HUES6 (cell line): Measurements from ENCODE around the gene FEM1C.

Experiments used
- H3K27ac ChIP-seq: 2 replicates; pipeline ENCODE4 v1.7.0; 2013; ENCODE audit warnings: low read depth, mild to moderate bottlenecking, low read length, inconsistent platforms
- H3K27me3 ChIP-seq: 2 replicates; pipeline ENCODE4 v1.6.1; 2013; ENCODE audit warnings: low read length; ENCODE audit not compliant: control insufficient read depth, insufficient read depth
- H3K36me3 ChIP-seq: 2 replicates; pipeline ENCODE4 v1.6.1; 2013; ENCODE audit warnings: low read length; ENCODE audit not compliant: control insufficient read depth, insufficient read depth
- H3K4me1 ChIP-seq: 2 replicates; pipeline ENCODE4 v1.6.1; 2013; ENCODE audit warnings: low read length; ENCODE audit not compliant: control insufficient read depth, insufficient read depth
- H3K4me3 ChIP-seq: 2 replicates; pipeline ENCODE4 v1.5.1; 2013; ENCODE audit warnings: low read depth, low read length
- H3K9ac ChIP-seq: one replicate; pipeline ENCODE4 v1.6.1; 2013; ENCODE audit warnings: mild to moderate bottlenecking, low read length
- H3K9me3 ChIP-seq: 2 replicates; pipeline ENCODE4 v1.6.1; 2013; ENCODE audit warnings: low read depth, low read length; ENCODE audit not compliant: control insufficient read depth, insufficient read depth

FEM1C gene, protein sequence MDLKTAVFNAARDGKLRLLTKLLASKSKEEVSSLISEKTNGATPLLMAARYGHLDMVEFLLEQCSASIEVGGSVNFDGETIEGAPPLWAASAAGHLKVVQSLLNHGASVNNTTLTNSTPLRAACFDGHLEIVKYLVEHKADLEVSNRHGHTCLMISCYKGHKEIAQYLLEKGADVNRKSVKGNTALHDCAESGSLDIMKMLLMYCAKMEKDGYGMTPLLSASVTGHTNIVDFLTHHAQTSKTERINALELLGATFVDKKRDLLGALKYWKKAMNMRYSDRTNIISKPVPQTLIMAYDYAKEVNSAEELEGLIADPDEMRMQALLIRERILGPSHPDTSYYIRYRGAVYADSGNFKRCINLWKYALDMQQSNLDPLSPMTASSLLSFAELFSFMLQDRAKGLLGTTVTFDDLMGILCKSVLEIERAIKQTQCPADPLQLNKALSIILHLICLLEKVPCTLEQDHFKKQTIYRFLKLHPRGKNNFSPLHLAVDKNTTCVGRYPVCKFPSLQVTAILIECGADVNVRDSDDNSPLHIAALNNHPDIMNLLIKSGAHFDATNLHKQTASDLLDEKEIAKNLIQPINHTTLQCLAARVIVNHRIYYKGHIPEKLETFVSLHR

DNA sequence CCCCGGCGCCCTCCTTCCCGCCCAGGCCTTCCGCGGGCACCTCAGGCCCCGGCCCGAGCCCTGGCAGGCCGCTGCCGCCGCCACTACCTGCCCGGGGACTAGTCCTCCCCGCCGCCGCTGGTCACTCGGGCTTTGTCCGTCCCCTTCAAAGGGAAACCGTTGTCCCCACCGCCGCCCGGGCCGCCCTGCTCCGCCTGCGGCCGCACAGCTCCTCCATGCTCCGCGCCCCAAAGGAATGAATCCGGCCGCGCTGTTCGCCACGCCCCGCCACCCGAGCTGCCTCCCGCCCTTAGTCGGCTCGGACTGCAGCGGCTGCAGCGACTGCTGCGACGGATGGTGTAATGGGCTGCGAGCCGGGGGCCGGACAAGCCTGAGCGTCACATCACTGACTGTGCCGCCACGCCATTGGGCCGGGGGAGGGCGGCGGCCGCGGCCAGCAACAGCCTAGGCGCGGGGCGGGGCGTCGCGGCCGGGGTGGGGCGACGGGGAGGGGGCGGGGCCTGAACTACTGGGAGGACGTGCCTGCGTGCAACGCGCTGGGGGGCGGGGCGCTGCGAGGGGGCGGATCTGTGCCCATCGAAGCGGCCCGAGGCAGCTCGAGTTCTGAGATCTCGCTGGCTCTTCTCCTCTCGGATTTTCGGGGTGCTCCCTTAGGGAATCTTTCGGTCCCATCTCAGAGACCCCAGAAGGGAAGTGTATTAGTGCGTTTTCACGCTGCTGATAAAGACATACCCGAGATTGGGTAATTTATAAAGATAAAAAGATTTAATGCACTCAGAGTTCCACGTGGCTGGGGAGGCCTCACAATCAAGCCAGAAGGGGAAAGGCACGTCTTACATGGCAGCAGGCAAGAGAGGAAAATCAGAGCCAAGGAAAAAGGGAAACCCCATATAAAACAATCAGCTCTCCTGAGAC is at the start of gene FEM1C:
Gene FEM1C, minus strand, starts transcription at position 340 of the 915 bp plus-strand sequence. CDS start 1,282 bp downstream, outside the sequence.
- peak within 1 kb of the TSS; percentile 95 for H3K9ac ChIP-seq
- peaks cover 27% of the 10 kb centered on the region for H3K36me3 ChIP-seq
- H3K9me3 ChIP-seq = peaks cover 19% of the 10 kb centered on the region
- H3K4me3 ChIP-seq = peak within 1 kb of the TSS; percentile 93
- H3K27me3 ChIP-seq = no peaks in the 10 kb centered on the region
- H3K4me1 ChIP-seq = peaks cover 15% of the 10 kb centered on the region
- H3K27ac ChIP-seq = peak within 1 kb of the TSS; percentile 96

DNA sequence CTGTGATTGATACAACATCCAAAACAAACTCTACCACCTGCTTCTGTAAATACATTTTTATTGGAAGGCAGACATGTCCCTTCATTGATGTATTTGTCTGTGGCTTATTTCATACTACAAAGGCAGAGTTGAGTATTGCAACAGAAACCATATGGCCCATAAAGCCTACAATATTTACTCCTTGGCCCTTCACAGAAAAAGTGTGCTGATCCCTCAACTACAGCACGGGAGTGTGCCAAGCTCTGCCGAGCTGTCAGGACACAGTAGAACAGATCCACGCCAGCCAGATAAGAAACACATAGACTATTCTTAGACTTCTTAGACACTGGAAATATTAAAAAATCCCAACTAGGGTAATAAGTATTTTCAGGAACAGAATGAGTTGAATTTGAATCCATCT is 44.5 kb upstream of the FEM1C start:
- Histone ChIP-seq H3K4me1 (no peaks in the 10 kb centered on the region), H3K9ac (no peak overlapping the region), H3K9me3 (no peaks in the 10 kb centered on the region), H3K27ac (no peak overlapping the region), H3K36me3 (no peaks in the 10 kb centered on the region), H3K27me3 (no peaks in the 10 kb centered on the region), H3K4me3 (no peak overlapping the region)

GRCh38 chr5:115588640-115589039 is 44.1 kb upstream of the FEM1C start:
- no peak overlapping the region for H3K4me3 ChIP-seq
- H3K4me1 ChIP-seq = peaks cover 1% of the 10 kb centered on the region; the same call in 1 of the 2 replicates
- no peaks in the 10 kb centered on the region for H3K9me3 ChIP-seq
- H3K9ac ChIP-seq = no peak overlapping the region
- no peaks in the 10 kb centered on the region for H3K27me3 ChIP-seq
- no peak overlapping the region for H3K27ac ChIP-seq
- no peaks in the 10 kb centered on the region for H3K36me3 ChIP-seq

- Histone ChIP-seq H3K9me3 (no peaks in the 10 kb centered on the region), H3K4me3 (no peak overlapping the region), H3K27ac (no peak overlapping the region), H3K27me3 (no peaks in the 10 kb centered on the region), H3K4me1 (peaks cover 5% of the 10 kb centered on the region; the same call in 1 of the 2 replicates), H3K36me3 (no peaks in the 10 kb centered on the region), H3K9ac (no peak overlapping the region)
These were observed 42.1 kb upstream of the FEM1C start for GRCh38 chr5:115586525-115587146.

DNA sequence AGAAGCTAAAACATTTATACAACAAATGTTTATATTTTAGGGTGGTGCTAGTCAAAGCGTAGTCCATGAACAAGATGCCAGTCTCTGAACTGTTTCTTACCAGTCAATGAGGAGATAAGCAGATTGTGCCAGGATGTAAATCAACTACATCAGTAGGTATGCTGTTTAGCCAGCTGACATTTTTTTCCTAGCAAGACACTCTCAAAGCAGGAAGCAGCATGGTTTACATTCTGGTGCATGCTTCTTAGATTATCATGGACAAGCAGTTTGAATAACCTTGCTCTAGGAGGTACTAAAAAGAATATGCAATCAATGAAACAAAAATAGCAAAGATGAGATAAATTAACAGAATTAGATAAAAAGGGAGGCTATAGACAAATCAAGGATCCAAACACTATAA is 40.7 kb upstream of the FEM1C start:
- peaks cover 5% of the 10 kb centered on the region; the same call in 1 of the 2 replicates for H3K4me1 ChIP-seq
- no peak overlapping the region for H3K9ac ChIP-seq
- H3K27me3 ChIP-seq = no peaks in the 10 kb centered on the region
- no peak overlapping the region for H3K27ac ChIP-seq
- no peaks in the 10 kb centered on the region for H3K36me3 ChIP-seq
- H3K9me3 ChIP-seq = no peaks in the 10 kb centered on the region
- H3K4me3 ChIP-seq = no peak overlapping the region

GRCh38 chr5:115584501-115584900 is 39.9 kb upstream of the FEM1C start:
- H3K9me3 ChIP-seq = no peaks in the 10 kb centered on the region
- H3K4me3 ChIP-seq = no peak overlapping the region
- peaks cover 5% of the 10 kb centered on the region; the same call in 1 of the 2 replicates for H3K4me1 ChIP-seq
- H3K9ac ChIP-seq = no peak overlapping the region
- H3K36me3 ChIP-seq = no peaks in the 10 kb centered on the region
- no peaks in the 10 kb centered on the region for H3K27me3 ChIP-seq
- no peak overlapping the region for H3K27ac ChIP-seq

- no peak overlapping the region for H3K4me3 ChIP-seq
- no peaks in the 10 kb centered on the region for H3K9me3 ChIP-seq
- no peak overlapping the region for H3K27ac ChIP-seq
- no peak overlapping the region for H3K9ac ChIP-seq
- no peaks in the 10 kb centered on the region for H3K36me3 ChIP-seq
- H3K27me3 ChIP-seq = no peaks in the 10 kb centered on the region
- H3K4me1 ChIP-seq = peaks cover 5% of the 10 kb centered on the region; the same call in 1 of the 2 replicates
These were observed 38.9 kb upstream of the FEM1C start for GRCh38 chr5:115583474-115583873.

- Histone ChIP-seq H3K27me3 (no peaks in the 10 kb centered on the region), H3K27ac (no peak overlapping the region), H3K9me3 (no peaks in the 10 kb centered on the region), H3K4me1 (peaks cover 5% of the 10 kb centered on the region; the same call in 1 of the 2 replicates), H3K36me3 (no peaks in the 10 kb centered on the region), H3K9ac (no peak overlapping the region), H3K4me3 (no peak overlapping the region)
These were observed 36.4 kb upstream of the FEM1C start for GRCh38 chr5:115580941-115581340.

GRCh38 chr5:115579747-115580173 is 35.2 kb upstream of the FEM1C start:
- H3K27me3 ChIP-seq = no peaks in the 10 kb centered on the region
- no peak overlapping the region for H3K27ac ChIP-seq
- H3K9me3 ChIP-seq = no peaks in the 10 kb centered on the region
- no peak overlapping the region for H3K4me3 ChIP-seq
- H3K4me1 ChIP-seq = peaks cover 5% of the 10 kb centered on the region; the same call in 1 of the 2 replicates
- no peaks in the 10 kb centered on the region for H3K36me3 ChIP-seq
- H3K9ac ChIP-seq = no peak overlapping the region

DNA sequence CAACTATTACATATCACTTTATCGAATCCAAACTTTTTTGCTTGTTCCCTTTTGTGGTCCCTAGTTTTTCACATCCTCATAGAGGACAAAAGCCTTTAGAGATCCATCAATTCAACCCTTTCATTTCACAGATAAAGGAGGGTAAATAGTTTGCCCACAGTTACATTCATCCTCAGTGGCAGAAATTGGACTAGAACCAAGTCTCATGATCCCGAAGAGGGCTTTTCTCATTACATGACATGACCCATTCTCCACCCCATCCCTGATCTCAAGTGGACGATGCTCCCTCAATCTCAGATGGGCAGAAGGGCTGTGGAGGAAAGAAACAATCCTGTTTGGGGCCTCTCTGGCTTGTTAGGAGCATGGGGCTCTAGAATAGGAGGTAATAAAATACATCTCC is 34.6 kb upstream of the FEM1C start:
- Histone ChIP-seq H3K27ac (no peak overlapping the region), H3K4me3 (no peak overlapping the region), H3K4me1 (peaks cover 7% of the 10 kb centered on the region; the same call in 1 of the 2 replicates), H3K27me3 (no peaks in the 10 kb centered on the region), H3K9me3 (no peaks in the 10 kb centered on the region), H3K9ac (no peak overlapping the region), H3K36me3 (no peaks in the 10 kb centered on the region)
